GM23338 (cell line): ENCODE measurements around the gene EPAS1.

Experiments used
- CREB1 ChIP-seq: fragments of 250-450 bp; sonication (Bioruptor Pico); IDR thresholded peaks from 2 replicates; pipeline ENCODE4 v1.5.0; 2020; ENCODE audit warnings: low read depth, mild to moderate bottlenecking, moderate library complexity
- EZH2 ChIP-seq: fragments of 200-600 bp; sonication (generic); IDR thresholded peaks from one replicate; pipeline ENCODE4 v1.8.0; 2017; ENCODE audit warnings: antibody characterized with exemption, mild to moderate bottlenecking, low read depth; ENCODE audit not compliant: unreplicated experiment
- EZH2phosphoT487 ChIP-seq: fragments of 200-600 bp; sonication (generic); IDR thresholded peaks from one replicate; pipeline ENCODE4 v1.8.1; 2018; ENCODE audit warnings: antibody characterized with exemption; ENCODE audit not compliant: unreplicated experiment
- JUNB ChIP-seq: IDR thresholded peaks from one replicate; pipeline ENCODE4 v1.6.1; 2016; ENCODE audit warnings: antibody characterized with exemption; ENCODE audit not compliant: unreplicated experiment
- POLR2AphosphoS5 ChIP-seq: IDR thresholded peaks from 2 replicates; pipeline ENCODE4 v1.6.1; 2016; ENCODE audit warnings: antibody characterized with exemption, low read depth
- STAT1 ChIP-seq: IDR thresholded peaks from one replicate; pipeline ENCODE4 v1.6.1; 2016; ENCODE audit warnings: antibody characterized with exemption; ENCODE audit not compliant: unreplicated experiment
- ZNF114 ChIP-seq: fragments of 250-450 bp; sonication (Bioruptor Pico); IDR thresholded peaks from 2 replicates; pipeline ENCODE4 v1.5.0; 2020; ENCODE audit warnings: mild to moderate bottlenecking, moderate library complexity
- TF ChIP-seq, protein P1 (sequence below), 2 experiments: fragments of 200-600 bp in 1 of 2; sonication (generic) in 1 of 2; conservative IDR thresholded peaks; 2 replicates each; pipeline versions ENCODE4 v1.5.1 to v1.6.1; 2016 to 2017; ENCODE audit warnings: antibody characterized with exemption in 2 of 2, low read depth in 2 of 2, mild to moderate bottlenecking in 2 of 2, moderate library complexity in 1 of 2
- TF ChIP-seq, protein P2 (sequence below): IDR thresholded peaks from one replicate; pipeline ENCODE4 v1.6.1; 2018; ENCODE audit warnings: antibody characterized with exemption; ENCODE audit not compliant: unreplicated experiment
- TF ChIP-seq, protein P3 (sequence below): fragments of 250-450 bp; sonication (Bioruptor Pico); IDR thresholded peaks from 2 replicates; pipeline ENCODE4 v1.5.0; 2020; ENCODE audit warnings: mild to moderate bottlenecking, moderate library complexity
- TF ChIP-seq, protein P4 (sequence below): IDR thresholded peaks from 2 replicates; pipeline ENCODE4 v1.6.1; 2016; ENCODE audit warnings: antibody characterized with exemption

DNA sequence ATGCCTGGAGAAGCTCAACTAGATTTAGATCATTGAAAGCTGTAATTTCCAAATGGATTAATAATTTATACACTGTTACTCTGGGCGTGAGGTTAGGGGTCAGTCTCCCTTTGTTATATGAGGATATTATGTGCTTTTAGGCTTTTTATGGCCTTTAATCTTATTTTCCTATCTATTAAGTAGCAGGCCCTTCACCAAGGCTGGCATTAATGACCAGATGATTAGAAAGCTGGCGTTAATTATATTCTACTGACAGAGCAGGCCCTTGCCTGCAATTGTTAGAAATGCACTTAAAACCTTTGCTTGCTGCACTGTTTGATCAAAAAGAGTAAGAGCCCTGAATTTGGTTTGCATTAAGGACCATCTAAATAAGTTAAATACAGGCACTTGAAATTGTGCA lies 75.3 kb downstream of the EPAS1 start:
- TF ChIP-seq, protein P1, sequence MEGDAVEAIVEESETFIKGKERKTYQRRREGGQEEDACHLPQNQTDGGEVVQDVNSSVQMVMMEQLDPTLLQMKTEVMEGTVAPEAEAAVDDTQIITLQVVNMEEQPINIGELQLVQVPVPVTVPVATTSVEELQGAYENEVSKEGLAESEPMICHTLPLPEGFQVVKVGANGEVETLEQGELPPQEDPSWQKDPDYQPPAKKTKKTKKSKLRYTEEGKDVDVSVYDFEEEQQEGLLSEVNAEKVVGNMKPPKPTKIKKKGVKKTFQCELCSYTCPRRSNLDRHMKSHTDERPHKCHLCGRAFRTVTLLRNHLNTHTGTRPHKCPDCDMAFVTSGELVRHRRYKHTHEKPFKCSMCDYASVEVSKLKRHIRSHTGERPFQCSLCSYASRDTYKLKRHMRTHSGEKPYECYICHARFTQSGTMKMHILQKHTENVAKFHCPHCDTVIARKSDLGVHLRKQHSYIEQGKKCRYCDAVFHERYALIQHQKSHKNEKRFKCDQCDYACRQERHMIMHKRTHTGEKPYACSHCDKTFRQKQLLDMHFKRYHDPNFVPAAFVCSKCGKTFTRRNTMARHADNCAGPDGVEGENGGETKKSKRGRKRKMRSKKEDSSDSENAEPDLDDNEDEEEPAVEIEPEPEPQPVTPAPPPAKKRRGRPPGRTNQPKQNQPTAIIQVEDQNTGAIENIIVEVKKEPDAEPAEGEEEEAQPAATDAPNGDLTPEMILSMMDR (conservative IDR thresholded peaks at IDR 0.05; ENCODE audit: low read depth in 2 of 2), result no peak
- TF ChIP-seq POLR2AphosphoS5 (no peak), EZH2 (no peak), ZNF114 (CRISPR knock-in tag) (no peak), JUNB (no peak), CREB1 (CRISPR knock-in tag) (no peak), EZH2phosphoT487 (no peak), STAT1 (no peak)
- TF ChIP-seq, protein P2, sequence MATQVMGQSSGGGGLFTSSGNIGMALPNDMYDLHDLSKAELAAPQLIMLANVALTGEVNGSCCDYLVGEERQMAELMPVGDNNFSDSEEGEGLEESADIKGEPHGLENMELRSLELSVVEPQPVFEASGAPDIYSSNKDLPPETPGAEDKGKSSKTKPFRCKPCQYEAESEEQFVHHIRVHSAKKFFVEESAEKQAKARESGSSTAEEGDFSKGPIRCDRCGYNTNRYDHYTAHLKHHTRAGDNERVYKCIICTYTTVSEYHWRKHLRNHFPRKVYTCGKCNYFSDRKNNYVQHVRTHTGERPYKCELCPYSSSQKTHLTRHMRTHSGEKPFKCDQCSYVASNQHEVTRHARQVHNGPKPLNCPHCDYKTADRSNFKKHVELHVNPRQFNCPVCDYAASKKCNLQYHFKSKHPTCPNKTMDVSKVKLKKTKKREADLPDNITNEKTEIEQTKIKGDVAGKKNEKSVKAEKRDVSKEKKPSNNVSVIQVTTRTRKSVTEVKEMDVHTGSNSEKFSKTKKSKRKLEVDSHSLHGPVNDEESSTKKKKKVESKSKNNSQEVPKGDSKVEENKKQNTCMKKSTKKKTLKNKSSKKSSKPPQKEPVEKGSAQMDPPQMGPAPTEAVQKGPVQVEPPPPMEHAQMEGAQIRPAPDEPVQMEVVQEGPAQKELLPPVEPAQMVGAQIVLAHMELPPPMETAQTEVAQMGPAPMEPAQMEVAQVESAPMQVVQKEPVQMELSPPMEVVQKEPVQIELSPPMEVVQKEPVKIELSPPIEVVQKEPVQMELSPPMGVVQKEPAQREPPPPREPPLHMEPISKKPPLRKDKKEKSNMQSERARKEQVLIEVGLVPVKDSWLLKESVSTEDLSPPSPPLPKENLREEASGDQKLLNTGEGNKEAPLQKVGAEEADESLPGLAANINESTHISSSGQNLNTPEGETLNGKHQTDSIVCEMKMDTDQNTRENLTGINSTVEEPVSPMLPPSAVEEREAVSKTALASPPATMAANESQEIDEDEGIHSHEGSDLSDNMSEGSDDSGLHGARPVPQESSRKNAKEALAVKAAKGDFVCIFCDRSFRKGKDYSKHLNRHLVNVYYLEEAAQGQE, result no peak
- TF ChIP-seq, protein P3, sequence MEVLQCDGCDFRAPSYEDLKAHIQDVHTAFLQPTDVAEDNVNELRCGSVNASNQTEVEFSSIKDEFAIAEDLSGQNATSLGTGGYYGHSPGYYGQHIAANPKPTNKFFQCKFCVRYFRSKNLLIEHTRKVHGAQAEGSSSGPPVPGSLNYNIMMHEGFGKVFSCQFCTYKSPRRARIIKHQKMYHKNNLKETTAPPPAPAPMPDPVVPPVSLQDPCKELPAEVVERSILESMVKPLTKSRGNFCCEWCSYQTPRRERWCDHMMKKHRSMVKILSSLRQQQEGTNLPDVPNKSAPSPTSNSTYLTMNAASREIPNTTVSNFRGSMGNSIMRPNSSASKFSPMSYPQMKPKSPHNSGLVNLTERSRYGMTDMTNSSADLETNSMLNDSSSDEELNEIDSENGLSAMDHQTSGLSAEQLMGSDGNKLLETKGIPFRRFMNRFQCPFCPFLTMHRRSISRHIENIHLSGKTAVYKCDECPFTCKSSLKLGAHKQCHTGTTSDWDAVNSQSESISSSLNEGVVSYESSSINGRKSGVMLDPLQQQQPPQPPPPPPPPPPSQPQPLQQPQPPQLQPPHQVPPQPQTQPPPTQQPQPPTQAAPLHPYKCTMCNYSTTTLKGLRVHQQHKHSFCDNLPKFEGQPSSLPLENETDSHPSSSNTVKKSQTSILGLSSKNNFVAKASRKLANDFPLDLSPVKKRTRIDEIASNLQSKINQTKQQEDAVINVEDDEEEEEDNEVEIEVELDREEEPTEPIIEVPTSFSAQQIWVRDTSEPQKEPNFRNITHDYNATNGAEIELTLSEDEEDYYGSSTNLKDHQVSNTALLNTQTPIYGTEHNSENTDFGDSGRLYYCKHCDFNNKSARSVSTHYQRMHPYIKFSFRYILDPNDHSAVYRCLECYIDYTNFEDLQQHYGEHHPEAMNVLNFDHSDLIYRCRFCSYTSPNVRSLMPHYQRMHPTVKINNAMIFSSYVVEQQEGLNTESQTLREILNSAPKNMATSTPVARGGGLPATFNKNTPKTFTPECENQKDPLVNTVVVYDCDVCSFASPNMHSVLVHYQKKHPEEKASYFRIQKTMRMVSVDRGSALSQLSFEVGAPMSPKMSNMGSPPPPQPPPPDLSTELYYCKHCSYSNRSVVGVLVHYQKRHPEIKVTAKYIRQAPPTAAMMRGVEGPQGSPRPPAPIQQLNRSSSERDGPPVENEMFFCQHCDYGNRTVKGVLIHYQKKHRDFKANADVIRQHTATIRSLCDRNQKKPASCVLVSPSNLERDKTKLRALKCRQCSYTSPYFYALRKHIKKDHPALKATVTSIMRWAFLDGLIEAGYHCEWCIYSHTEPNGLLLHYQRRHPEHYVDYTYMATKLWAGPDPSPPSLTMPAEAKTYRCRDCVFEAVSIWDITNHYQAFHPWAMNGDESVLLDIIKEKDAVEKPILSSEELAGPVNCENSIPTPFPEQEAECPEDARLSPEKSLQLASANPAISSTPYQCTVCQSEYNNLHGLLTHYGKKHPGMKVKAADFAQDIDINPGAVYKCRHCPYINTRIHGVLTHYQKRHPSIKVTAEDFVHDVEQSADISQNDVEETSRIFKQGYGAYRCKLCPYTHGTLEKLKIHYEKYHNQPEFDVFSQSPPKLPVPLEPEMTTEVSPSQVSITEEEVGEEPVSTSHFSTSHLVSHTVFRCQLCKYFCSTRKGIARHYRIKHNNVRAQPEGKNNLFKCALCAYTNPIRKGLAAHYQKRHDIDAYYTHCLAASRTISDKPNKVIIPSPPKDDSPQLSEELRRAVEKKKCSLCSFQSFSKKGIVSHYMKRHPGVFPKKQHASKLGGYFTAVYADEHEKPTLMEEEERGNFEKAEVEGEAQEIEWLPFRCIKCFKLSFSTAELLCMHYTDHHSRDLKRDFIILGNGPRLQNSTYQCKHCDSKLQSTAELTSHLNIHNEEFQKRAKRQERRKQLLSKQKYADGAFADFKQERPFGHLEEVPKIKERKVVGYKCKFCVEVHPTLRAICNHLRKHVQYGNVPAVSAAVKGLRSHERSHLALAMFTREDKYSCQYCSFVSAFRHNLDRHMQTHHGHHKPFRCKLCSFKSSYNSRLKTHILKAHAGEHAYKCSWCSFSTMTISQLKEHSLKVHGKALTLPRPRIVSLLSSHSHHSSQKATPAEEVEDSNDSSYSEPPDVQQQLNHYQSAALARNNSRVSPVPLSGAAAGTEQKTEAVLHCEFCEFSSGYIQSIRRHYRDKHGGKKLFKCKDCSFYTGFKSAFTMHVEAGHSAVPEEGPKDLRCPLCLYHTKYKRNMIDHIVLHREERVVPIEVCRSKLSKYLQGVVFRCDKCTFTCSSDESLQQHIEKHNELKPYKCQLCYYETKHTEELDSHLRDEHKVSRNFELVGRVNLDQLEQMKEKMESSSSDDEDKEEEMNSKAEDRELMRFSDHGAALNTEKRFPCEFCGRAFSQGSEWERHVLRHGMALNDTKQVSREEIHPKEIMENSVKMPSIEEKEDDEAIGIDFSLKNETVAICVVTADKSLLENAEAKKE (CRISPR knock-in tag), result no peak
- TF ChIP-seq, protein P4, sequence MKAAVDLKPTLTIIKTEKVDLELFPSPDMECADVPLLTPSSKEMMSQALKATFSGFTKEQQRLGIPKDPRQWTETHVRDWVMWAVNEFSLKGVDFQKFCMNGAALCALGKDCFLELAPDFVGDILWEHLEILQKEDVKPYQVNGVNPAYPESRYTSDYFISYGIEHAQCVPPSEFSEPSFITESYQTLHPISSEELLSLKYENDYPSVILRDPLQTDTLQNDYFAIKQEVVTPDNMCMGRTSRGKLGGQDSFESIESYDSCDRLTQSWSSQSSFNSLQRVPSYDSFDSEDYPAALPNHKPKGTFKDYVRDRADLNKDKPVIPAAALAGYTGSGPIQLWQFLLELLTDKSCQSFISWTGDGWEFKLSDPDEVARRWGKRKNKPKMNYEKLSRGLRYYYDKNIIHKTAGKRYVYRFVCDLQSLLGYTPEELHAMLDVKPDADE, result no peak
